HepG2 (cell line): ENCODE measurements around the gene NDUFV1. TPM values are rescaled to one million over a fixed set of nuclear protein-coding genes. Genes with fewer than 3 reads are reported as not detected.
A peak's percentile ranks its signal among the peaks of the same experiment; 100 is the strongest.

Experiments
- CBX2 ChIP-seq, 2 experiments: fragments of 200-600 bp in 1 of 2; sonication (generic); formaldehyde crosslinking in 1 of 2; IDR thresholded peaks; 2 replicates each; pipeline versions ENCODE4 v1.7.0 to v1.8.1; 2018 to 2022; ENCODE audit warnings: low read depth in 2 of 2, low read length in 1 of 2, mild to moderate bottlenecking in 1 of 2, missing genetic modification reagents in 1 of 2
- FOSL1 ChIP-seq: sonication (generic); formaldehyde crosslinking; IDR thresholded peaks from 2 replicates; pipeline ENCODE4 v1.9.0; 2021; ENCODE audit warnings: missing genetic modification reagents, borderline replicate concordance
- FOXC1 ChIP-seq: sonication (generic); formaldehyde crosslinking; IDR thresholded peaks from 2 replicates; pipeline ENCODE4 v1.8.0; 2022; ENCODE audit warnings: mild to moderate bottlenecking, missing genetic modification reagents, borderline replicate concordance
- GFI1 ChIP-seq: sonication (generic); formaldehyde crosslinking; IDR thresholded peaks from 2 replicates; pipeline ENCODE4 v1.5.0; 2020; ENCODE audit warnings: missing genetic modification reagents, mild to moderate bottlenecking, borderline replicate concordance
- HNF1B ChIP-seq: sonication (generic); formaldehyde crosslinking; IDR thresholded peaks from 2 replicates; pipeline ENCODE4 v1.5.1; 2020; ENCODE audit warnings: mild to moderate bottlenecking, moderate library complexity, missing genetic modification reagents
- HNRNPL ChIP-seq: fragments of 200-400 bp; formaldehyde crosslinking; IDR thresholded peaks from 2 replicates; pipeline ENCODE4 v1.6.1; 2017; ENCODE audit warnings: mild to moderate bottlenecking, low read depth, low read length
- KDM6A ChIP-seq: IDR thresholded peaks from 2 replicates; pipeline ENCODE4 v1.6.1; 2016; ENCODE audit warnings: low read depth
- MYC ChIP-seq: sonication (generic); formaldehyde crosslinking; IDR thresholded peaks from 2 replicates; pipeline ENCODE4 v1.9.0; 2021; ENCODE audit warnings: missing genetic modification reagents, borderline replicate concordance
- NFIB ChIP-seq: sonication (generic); formaldehyde crosslinking; IDR thresholded peaks from 2 replicates; pipeline ENCODE4 v1.9.0; 2021; ENCODE audit warnings: missing genetic modification reagents, mild to moderate bottlenecking, borderline replicate concordance
- REL ChIP-seq: sonication (generic); formaldehyde crosslinking; conservative IDR thresholded peaks from 2 replicates; pipeline ENCODE4 v1.8.0; 2022; ENCODE audit warnings: mild to moderate bottlenecking, missing genetic modification reagents, moderate library complexity
- SRSF9 ChIP-seq: fragments of 200-400 bp; formaldehyde crosslinking; IDR thresholded peaks from 2 replicates; pipeline ENCODE4 v1.6.1; 2018; ENCODE audit warnings: borderline replicate concordance, mild to moderate bottlenecking, low read depth, low read length; ENCODE audit not compliant: insufficient read depth, poor library complexity, severe bottlenecking
- ZFP62 ChIP-seq: sonication (generic); formaldehyde crosslinking; IDR thresholded peaks from 2 replicates; pipeline ENCODE4 v1.4.0; 2020; ENCODE audit warnings: missing genetic modification reagents
- ZNF253 ChIP-seq: sonication (generic); formaldehyde crosslinking; IDR thresholded peaks from 2 replicates; pipeline ENCODE4 v1.8.0; 2022; ENCODE audit warnings: mild to moderate bottlenecking, missing genetic modification reagents, borderline replicate concordance
- ZNF292 ChIP-seq: sonication (generic); formaldehyde crosslinking; IDR thresholded peaks from 2 replicates; pipeline ENCODE4 v1.8.1; 2022; ENCODE audit warnings: mild to moderate bottlenecking, low read depth, missing genetic modification reagents, borderline replicate concordance
- ZNF362 ChIP-seq: sonication (generic); formaldehyde crosslinking; IDR thresholded peaks from 2 replicates; pipeline ENCODE4 v1.4.0; 2020; ENCODE audit warnings: missing genetic modification reagents, mild to moderate bottlenecking, borderline replicate concordance
- ZNF557 ChIP-seq: sonication (generic); formaldehyde crosslinking; IDR thresholded peaks from 2 replicates; pipeline ENCODE4 v1.4.0; 2020; ENCODE audit warnings: missing genetic modification reagents
- ZNF569 ChIP-seq: sonication (generic); formaldehyde crosslinking; IDR thresholded peaks from 2 replicates; pipeline ENCODE4 v1.5.0; 2020; ENCODE audit warnings: mild to moderate bottlenecking, missing genetic modification reagents, moderate library complexity, borderline replicate concordance
- ZNF619 ChIP-seq: sonication (generic); formaldehyde crosslinking; IDR thresholded peaks from 2 replicates; pipeline ENCODE4 v1.4.0; 2020; ENCODE audit warnings: mild to moderate bottlenecking, missing genetic modification reagents
- ZNF629 ChIP-seq: sonication (generic); formaldehyde crosslinking; conservative IDR thresholded peaks from 2 replicates; pipeline ENCODE4 v1.5.0; 2020; ENCODE audit warnings: missing genetic modification reagents
- ZNF644 ChIP-seq: IDR thresholded peaks from 2 replicates; pipeline ENCODE4 v1.6.1; 2016; ENCODE audit warnings: low read depth
- ZNF749 ChIP-seq: sonication (generic); formaldehyde crosslinking; IDR thresholded peaks from 2 replicates; pipeline ENCODE4 v1.8.0; 2022; ENCODE audit warnings: mild to moderate bottlenecking, missing genetic modification reagents, moderate library complexity, borderline replicate concordance
- ZSCAN12 ChIP-seq: sonication (generic); formaldehyde crosslinking; IDR thresholded peaks from 2 replicates; pipeline ENCODE4 v1.9.0; 2021; ENCODE audit warnings: mild to moderate bottlenecking, missing genetic modification reagents
- ZSCAN20 ChIP-seq: sonication (generic); formaldehyde crosslinking; IDR thresholded peaks from 2 replicates; pipeline ENCODE4 v1.4.0; 2020; ENCODE audit warnings: missing genetic modification reagents, mild to moderate bottlenecking, borderline replicate concordance
- ZSCAN25 ChIP-seq: sonication (generic); formaldehyde crosslinking; IDR thresholded peaks from 2 replicates; pipeline ENCODE4 v1.8.0; 2022; ENCODE audit warnings: mild to moderate bottlenecking, missing genetic modification reagents
- ZSCAN9 ChIP-seq: IDR thresholded peaks from 2 replicates; pipeline ENCODE4 v1.6.1; 2016; ENCODE audit warnings: borderline replicate concordance
- polyA plus RNA-seq, 8 experiments: library from polyadenylated mRNA; depleted of rRNA in 3 of 8; stranded (reverse) in 7 of 8; unstranded in 1 of 8; fragments of >200 nt; fragmentation: Illumina TruSeq in 4 of 8; extraction: Trizol in 4 of 8; gene quantifications; 2 replicates each; pipeline versions ENCODE4 v1.2.1 to v1.2.3, GENCODE V29; 2011 to 2016; ENCODE audit warnings: low read depth in 4 of 8, missing spikeins in 1 of 8, mixed read lengths in 1 of 8; ENCODE audit not compliant: insufficient read depth in 1 of 8
- total RNA-seq, 5 experiments: library from RNA; depleted of rRNA; stranded (reverse); fragments of >200 nt; fragmentation: Illumina TruSeq; extraction: Trizol; gene quantifications; 2 replicates each; pipeline ENCODE4 v1.2.3, GENCODE V29; 2016; ENCODE audit warnings: low read depth in 1 of 5
- TF ChIP-seq, protein P1 (sequence below): sonication (generic); formaldehyde crosslinking; IDR thresholded peaks from 2 replicates; pipeline ENCODE4 v1.5.0; 2020; ENCODE audit warnings: mild to moderate bottlenecking, missing genetic modification reagents
- TF ChIP-seq, protein P2 (sequence below): IDR thresholded peaks from 2 replicates; pipeline ENCODE4 v1.6.1; 2012; ENCODE audit warnings: inconsistent platforms

Gene NDUFV1
- total and polyA plus RNA-seq, 2 of the 13 experiments (the other 11 are each of a cell fraction or from before 2014, with no cell fraction given): 88.9 to 137 TPM

GRCh38 chr11:67633758-67634365 lies 27.1 kb downstream of the NDUFV1 start (continued):
- no peak for TF ChIP-seq SRSF9
- TF ChIP-seq KDM6A (CRISPR knock-in tag): no peak
- TF ChIP-seq FOXC1 (CRISPR knock-in tag): no peak
- no peak for TF ChIP-seq ZSCAN12 (CRISPR knock-in tag)
- TF ChIP-seq CBX2 (IDR thresholded peaks at IDR 0.05; ENCODE audit: low read depth, low read length): no peak
- no peak for TF ChIP-seq CBX2 (CRISPR knock-in tag; IDR thresholded peaks at IDR 0.05; ENCODE audit: low read depth)
- no peak for TF ChIP-seq ZNF557 (CRISPR knock-in tag)
- TF ChIP-seq ZSCAN9: no peak
- no peak for TF ChIP-seq ZNF629
- TF ChIP-seq ZSCAN25: no peak
- TF ChIP-seq, protein P1, sequence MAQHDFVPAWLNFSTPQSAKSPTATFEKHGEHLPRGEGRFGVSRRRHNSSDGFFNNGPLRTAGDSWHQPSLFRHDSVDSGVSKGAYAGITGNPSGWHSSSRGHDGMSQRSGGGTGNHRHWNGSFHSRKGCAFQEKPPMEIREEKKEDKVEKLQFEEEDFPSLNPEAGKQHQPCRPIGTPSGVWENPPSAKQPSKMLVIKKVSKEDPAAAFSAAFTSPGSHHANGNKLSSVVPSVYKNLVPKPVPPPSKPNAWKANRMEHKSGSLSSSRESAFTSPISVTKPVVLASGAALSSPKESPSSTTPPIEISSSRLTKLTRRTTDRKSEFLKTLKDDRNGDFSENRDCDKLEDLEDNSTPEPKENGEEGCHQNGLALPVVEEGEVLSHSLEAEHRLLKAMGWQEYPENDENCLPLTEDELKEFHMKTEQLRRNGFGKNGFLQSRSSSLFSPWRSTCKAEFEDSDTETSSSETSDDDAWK (CRISPR knock-in tag): no peak
- TF ChIP-seq, protein P2, sequence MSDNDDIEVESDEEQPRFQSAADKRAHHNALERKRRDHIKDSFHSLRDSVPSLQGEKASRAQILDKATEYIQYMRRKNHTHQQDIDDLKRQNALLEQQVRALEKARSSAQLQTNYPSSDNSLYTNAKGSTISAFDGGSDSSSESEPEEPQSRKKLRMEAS: peak; percentile 16; the same call in 1 of the 2 replicates
- TF ChIP-seq ZNF619 (CRISPR knock-in tag): no peak
- TF ChIP-seq ZNF253 (CRISPR knock-in tag): no peak
- peak; percentile 37; the same call in 1 of the 2 replicates for TF ChIP-seq HNF1B (CRISPR knock-in tag)
- no peak for TF ChIP-seq ZNF749
- 0 out of 2 replicates have a peak, but pooled peaks have one; percentile 10 for TF ChIP-seq MYC
- no peak; the same call in 1 of the 2 replicates for TF ChIP-seq ZNF292
- TF ChIP-seq FOSL1 (CRISPR knock-in tag): no peak
- no peak for TF ChIP-seq ZNF569 (CRISPR knock-in tag)
- TF ChIP-seq ZSCAN20 (CRISPR knock-in tag): no peak
- TF ChIP-seq NFIB: no peak
- no peak for TF ChIP-seq ZFP62 (CRISPR knock-in tag)
- no peak for TF ChIP-seq REL (CRISPR knock-in tag)
- no peak for TF ChIP-seq ZNF362 (CRISPR knock-in tag)
- TF ChIP-seq GFI1 (CRISPR knock-in tag): no peak
- TF ChIP-seq HNRNPL: peak; percentile 76
- TF ChIP-seq ZNF644 (CRISPR knock-in tag): no peak
